Chondrocyte (in vitro differentiated cells): ENCODE data around the gene DAAM2. TPM values are rescaled to one million over a fixed set of nuclear protein-coding genes. Genes with fewer than 3 reads are reported as not detected.

Experiments used
- DNase-seq: peaks from one replicate; pipeline ENCODE4 v3.0.0; 2021; ENCODE audit warnings: mixed read lengths, low spot score
- H3K27ac Mint-ChIP-seq: one replicate; pipeline ENCODE4 v1.8.0; 2021; ENCODE audit warnings: mild to moderate bottlenecking, moderate library complexity, mixed read lengths; ENCODE audit not compliant: unreplicated experiment
- H3K27me3 Mint-ChIP-seq: 2 replicates; pipeline ENCODE4 v1.8.0; 2021; ENCODE audit warnings: low read depth, mixed read lengths
- H3K36me3 Mint-ChIP-seq: 2 replicates; pipeline ENCODE4 v1.8.0; 2021; ENCODE audit warnings: low read depth, mixed read lengths
- H3K4me1 Mint-ChIP-seq: 2 replicates; pipeline ENCODE4 v1.8.0; 2021; ENCODE audit warnings: low read depth, mild to moderate bottlenecking, mixed read lengths
- H3K4me3 Mint-ChIP-seq: one replicate; pipeline ENCODE4 v1.8.0; 2021; ENCODE audit warnings: mild to moderate bottlenecking, moderate library complexity, mixed read lengths; ENCODE audit not compliant: unreplicated experiment
- H3K9me3 Mint-ChIP-seq: 2 replicates; pipeline ENCODE4 v1.8.0; 2021; ENCODE audit warnings: low read depth, mixed read lengths
- total RNA-seq: library from RNA; stranded (reverse); gene quantifications from 3 replicates; pipeline ENCODE4 v1.2.1, GENCODE V29; 2021
- TF ChIP-seq, protein P1 (sequence below): fragments of 200-600 bp; sonication (generic); IDR thresholded peaks from 2 replicates; pipeline ENCODE4 v1.5.0; 2021; ENCODE audit warnings: antibody characterized with exemption, mild to moderate bottlenecking, moderate library complexity

Gene DAAM2
- total RNA-seq, 1 donor from 2014 or later, result 142 TPM

DNA sequence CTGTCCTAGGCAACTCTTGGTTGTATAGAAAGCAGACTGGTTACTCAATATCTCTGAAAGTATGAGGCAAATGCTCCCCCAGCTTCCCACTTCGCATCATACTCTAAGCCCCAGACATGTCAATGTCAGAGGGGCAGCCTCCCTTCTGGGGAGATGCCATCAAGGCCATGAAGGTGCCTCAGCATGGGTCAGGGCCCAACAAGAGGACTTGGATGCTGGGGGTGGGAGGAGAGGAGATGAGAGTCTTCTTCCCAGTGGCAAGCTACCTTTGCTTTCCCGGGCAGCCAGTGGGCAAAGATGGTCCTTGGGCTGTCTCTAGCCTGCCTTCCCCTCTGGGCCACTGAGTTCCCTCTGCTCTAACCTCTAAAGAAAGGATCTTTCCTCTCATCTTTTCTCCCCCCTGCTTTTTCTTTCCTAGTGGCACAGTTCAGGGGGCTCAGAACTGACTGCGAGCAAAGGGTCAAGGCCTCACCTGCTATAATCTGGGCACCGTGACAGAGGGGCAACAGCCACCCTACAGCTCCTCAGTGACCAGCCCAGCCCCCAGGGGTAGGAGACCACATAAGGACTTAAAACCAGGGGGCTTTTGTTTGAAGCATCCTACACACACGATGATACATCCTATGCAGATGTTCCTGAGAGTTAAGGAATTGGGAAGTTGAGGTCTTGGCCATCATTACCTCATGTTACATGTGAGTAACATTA is 115.8 kb downstream of the DAAM2 start:
- Mint-ChIP-seq H3K4me3 (no peak overlapping the region), H3K27me3 (no peaks in the 10 kb centered on the region), H3K9me3 (no peaks in the 10 kb centered on the region), H3K4me1 (no peaks in the 10 kb centered on the region), H3K27ac (no peak overlapping the region), H3K36me3 (peaks cover 33% of the 10 kb centered on the region)
- TF ChIP-seq, protein P1, sequence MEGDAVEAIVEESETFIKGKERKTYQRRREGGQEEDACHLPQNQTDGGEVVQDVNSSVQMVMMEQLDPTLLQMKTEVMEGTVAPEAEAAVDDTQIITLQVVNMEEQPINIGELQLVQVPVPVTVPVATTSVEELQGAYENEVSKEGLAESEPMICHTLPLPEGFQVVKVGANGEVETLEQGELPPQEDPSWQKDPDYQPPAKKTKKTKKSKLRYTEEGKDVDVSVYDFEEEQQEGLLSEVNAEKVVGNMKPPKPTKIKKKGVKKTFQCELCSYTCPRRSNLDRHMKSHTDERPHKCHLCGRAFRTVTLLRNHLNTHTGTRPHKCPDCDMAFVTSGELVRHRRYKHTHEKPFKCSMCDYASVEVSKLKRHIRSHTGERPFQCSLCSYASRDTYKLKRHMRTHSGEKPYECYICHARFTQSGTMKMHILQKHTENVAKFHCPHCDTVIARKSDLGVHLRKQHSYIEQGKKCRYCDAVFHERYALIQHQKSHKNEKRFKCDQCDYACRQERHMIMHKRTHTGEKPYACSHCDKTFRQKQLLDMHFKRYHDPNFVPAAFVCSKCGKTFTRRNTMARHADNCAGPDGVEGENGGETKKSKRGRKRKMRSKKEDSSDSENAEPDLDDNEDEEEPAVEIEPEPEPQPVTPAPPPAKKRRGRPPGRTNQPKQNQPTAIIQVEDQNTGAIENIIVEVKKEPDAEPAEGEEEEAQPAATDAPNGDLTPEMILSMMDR, result no peak
- no peak for DNase-seq

DNA sequence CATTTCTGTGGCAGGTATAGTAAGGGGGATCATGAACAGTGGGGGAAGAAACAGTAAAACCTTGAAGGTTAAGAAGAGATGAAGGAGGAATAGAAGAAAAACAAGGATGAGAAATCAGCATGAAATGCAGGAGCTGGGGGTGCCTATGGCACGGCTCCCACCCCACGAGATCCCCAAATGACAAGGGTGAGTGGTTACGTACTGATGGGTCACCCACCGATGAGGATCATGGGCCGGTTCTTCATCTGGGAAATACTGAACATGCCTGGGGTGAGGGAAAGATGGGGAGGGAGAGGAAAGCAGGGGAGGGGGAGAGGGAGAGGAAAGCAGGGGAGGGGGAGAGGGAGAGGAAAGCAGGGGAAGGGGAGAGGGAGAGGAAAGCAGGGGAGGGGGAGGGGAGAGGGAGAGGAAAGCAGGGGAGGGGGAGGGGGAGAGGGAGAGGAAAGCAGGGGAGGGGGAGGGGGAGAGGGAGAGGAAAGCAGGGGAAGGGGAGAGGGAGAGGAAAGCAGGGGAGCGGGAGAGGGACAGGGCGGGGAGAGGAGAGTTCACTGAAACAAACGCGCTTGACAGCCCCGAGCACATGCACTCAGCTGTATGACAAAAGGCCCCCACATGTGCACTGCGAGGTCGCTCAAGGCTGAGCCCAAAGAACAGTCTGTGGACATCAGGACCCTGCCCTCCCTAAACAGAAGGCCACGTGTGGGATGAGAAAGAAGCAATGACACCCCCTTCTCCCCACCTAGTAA is 116.8 kb downstream of the DAAM2 start:
- Mint-ChIP-seq H3K27me3 (no peaks in the 10 kb centered on the region), H3K27ac (no peak overlapping the region), H3K4me1 (no peaks in the 10 kb centered on the region), H3K4me3 (no peak overlapping the region), H3K9me3 (no peaks in the 10 kb centered on the region), H3K36me3 (peaks cover 32% of the 10 kb centered on the region)
- TF ChIP-seq, protein P1, result no peak
- no peak for DNase-seq

DNA sequence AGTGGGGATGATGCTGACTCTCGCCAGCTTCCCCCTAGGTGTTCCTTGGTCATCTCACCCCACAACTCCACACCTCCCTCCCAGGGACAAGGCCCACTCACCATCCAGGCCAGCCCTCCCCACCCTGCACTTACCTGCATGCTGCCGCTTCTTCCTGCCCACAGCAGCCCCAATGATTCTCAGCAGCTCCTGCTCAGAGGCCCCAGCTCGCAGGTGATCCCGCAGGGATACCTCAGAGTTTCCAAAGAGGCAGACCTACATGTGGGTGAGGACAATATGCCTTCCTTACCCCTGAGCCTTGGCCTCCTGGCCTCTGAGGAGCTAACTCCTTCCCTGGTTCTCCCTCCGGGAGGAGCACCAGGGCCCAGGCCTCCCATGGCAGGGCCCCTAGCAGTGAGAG is 117.5 kb downstream of the DAAM2 start:
- H3K4me1 Mint-ChIP-seq, result no peaks in the 10 kb centered on the region
- peaks cover 33% of the 10 kb centered on the region for H3K36me3 Mint-ChIP-seq
- no peak overlapping the region for H3K4me3 Mint-ChIP-seq
- no peaks in the 10 kb centered on the region for H3K9me3 Mint-ChIP-seq
- TF ChIP-seq, protein P1, result no peak
- H3K27ac Mint-ChIP-seq, result no peak overlapping the region
- H3K27me3 Mint-ChIP-seq, result no peaks in the 10 kb centered on the region
- no peak for DNase-seq

DNA sequence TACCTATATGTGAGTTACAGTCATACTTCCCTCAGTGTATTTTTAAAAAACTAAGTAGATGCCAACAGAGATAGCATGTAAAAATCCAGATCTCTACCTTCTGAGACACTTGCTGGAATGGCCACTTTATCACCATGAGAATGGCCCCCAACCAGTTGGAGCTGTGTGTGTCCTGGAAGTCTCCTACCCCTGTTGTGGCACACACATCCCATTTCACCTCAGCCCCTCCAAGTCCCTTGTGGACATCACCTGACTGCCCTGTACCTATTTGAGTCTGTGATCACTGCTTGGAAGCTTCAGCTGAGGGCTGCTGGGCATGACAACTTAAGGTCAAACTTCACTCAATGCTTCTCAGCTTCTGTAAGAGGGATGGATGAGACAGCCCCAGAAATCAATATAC is 118.0 kb downstream of the DAAM2 start:
- DNase-seq, result no peak
- Mint-ChIP-seq H3K9me3 (no peaks in the 10 kb centered on the region), H3K27me3 (no peaks in the 10 kb centered on the region), H3K36me3 (peaks cover 37% of the 10 kb centered on the region), H3K4me1 (no peaks in the 10 kb centered on the region), H3K4me3 (no peak overlapping the region), H3K27ac (no peak overlapping the region)
- TF ChIP-seq, protein P1, result no peak

DNA sequence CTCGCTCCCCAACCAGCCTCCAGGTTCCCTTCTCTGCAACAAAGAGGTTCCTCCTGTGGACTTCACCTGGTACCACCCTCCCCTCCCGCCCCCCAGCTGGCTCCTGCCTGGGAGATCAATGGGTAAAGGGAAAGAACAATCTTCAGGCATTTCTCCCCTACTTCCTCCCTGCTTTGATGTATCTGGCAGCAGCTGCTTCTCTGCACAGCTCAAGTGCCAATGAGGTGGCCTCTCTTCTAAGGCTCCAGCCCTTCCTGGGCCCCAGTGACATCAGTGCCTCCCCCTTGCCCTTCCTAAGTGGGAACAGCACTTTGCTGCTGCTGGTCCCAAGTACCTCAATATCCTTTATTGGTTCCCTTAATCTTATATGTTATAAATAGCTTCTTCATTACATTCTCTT is 118.6 kb downstream of the DAAM2 start:
- Mint-ChIP-seq H3K4me3 (no peak overlapping the region), H3K27ac (no peak overlapping the region), H3K27me3 (no peaks in the 10 kb centered on the region), H3K4me1 (no peaks in the 10 kb centered on the region), H3K9me3 (no peaks in the 10 kb centered on the region), H3K36me3 (peaks cover 33% of the 10 kb centered on the region)
- DNase-seq, result no peak
- TF ChIP-seq, protein P1, result no peak
